K562 (cell line): Measurements from ENCODE around the gene BICC1. TPM values are rescaled to one million over a fixed set of nuclear protein-coding genes. Genes with fewer than 3 reads are reported as not detected.

ENCODE experiments used
- PKNOX1 ChIP-seq: fragments of 450-650 bp; IDR thresholded peaks from 2 replicates; pipeline ENCODE4 v1.6.1; 2016
- ZNF324 ChIP-seq: fragments of 250-450 bp; sonication (Bioruptor Pico); IDR thresholded peaks from 2 replicates; pipeline ENCODE4 v1.4.0; 2020; ENCODE audit warnings: mild to moderate bottlenecking
- polyA plus RNA-seq, 8 experiments: library from polyadenylated mRNA; depleted of rRNA in 4 of 8; stranded (reverse) in 5 of 8; unstranded in 3 of 8; fragments of >200 nt; fragmentation: Nextera tagmentation in 2 of 8; fragmentation: Illumina TruSeq in 1 of 8; extraction: Ambion mirVana in 2 of 8; extraction: Trizol in 1 of 8; gene quantifications; 2 replicates each; pipeline versions ENCODE4 v1.2.1 to v1.2.3, GENCODE V29; 2011 to 2014; ENCODE audit warnings: inconsistent platforms in 1 of 8, missing spikeins in 1 of 8
- total RNA-seq, 7 experiments: library from RNA; depleted of rRNA in 6 of 7; stranded (reverse); fragments of >200 nt in 6 of 7; fragmentation: Illumina TruSeq in 2 of 7; extraction: Trizol in 2 of 7; gene quantifications; 2 replicates each; pipeline versions ENCODE4 v1.2.1 to v1.2.3, GENCODE V29; 2011 to 2021; ENCODE audit warnings: low replicate concordance in 1 of 7
- TF ChIP-seq, protein P1 (sequence below): fragments of 450-650 bp; IDR thresholded peaks from 2 replicates; pipeline ENCODE4 v1.6.1; 2016; ENCODE audit warnings: low read depth

BICC1 gene
- total and polyA plus RNA-seq, 9 of the 15 experiments (the other 6 are each of a cell fraction or from before 2014, with no cell fraction given) = not detected

DNA sequence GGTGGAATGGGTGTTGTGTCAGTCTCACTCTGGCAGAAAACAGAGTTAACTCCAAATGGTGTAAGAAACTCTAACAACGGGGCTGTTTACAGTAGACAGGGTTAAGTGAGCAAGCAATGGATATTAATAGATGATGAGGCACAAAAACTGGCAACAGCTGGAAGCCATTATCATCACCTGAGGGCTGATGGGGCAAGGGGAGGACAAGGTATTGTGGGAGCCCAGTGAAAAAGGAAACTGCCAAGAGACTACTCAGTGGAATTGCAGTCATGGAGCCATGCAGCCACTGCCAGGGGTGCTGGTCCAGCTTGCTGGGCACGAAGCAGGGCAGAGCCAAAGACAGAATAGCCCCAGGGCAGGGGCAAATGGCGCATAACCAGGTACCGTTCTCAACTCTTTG is 260.7 kb downstream of the BICC1 start (continued):
- TF ChIP-seq, protein P1, sequence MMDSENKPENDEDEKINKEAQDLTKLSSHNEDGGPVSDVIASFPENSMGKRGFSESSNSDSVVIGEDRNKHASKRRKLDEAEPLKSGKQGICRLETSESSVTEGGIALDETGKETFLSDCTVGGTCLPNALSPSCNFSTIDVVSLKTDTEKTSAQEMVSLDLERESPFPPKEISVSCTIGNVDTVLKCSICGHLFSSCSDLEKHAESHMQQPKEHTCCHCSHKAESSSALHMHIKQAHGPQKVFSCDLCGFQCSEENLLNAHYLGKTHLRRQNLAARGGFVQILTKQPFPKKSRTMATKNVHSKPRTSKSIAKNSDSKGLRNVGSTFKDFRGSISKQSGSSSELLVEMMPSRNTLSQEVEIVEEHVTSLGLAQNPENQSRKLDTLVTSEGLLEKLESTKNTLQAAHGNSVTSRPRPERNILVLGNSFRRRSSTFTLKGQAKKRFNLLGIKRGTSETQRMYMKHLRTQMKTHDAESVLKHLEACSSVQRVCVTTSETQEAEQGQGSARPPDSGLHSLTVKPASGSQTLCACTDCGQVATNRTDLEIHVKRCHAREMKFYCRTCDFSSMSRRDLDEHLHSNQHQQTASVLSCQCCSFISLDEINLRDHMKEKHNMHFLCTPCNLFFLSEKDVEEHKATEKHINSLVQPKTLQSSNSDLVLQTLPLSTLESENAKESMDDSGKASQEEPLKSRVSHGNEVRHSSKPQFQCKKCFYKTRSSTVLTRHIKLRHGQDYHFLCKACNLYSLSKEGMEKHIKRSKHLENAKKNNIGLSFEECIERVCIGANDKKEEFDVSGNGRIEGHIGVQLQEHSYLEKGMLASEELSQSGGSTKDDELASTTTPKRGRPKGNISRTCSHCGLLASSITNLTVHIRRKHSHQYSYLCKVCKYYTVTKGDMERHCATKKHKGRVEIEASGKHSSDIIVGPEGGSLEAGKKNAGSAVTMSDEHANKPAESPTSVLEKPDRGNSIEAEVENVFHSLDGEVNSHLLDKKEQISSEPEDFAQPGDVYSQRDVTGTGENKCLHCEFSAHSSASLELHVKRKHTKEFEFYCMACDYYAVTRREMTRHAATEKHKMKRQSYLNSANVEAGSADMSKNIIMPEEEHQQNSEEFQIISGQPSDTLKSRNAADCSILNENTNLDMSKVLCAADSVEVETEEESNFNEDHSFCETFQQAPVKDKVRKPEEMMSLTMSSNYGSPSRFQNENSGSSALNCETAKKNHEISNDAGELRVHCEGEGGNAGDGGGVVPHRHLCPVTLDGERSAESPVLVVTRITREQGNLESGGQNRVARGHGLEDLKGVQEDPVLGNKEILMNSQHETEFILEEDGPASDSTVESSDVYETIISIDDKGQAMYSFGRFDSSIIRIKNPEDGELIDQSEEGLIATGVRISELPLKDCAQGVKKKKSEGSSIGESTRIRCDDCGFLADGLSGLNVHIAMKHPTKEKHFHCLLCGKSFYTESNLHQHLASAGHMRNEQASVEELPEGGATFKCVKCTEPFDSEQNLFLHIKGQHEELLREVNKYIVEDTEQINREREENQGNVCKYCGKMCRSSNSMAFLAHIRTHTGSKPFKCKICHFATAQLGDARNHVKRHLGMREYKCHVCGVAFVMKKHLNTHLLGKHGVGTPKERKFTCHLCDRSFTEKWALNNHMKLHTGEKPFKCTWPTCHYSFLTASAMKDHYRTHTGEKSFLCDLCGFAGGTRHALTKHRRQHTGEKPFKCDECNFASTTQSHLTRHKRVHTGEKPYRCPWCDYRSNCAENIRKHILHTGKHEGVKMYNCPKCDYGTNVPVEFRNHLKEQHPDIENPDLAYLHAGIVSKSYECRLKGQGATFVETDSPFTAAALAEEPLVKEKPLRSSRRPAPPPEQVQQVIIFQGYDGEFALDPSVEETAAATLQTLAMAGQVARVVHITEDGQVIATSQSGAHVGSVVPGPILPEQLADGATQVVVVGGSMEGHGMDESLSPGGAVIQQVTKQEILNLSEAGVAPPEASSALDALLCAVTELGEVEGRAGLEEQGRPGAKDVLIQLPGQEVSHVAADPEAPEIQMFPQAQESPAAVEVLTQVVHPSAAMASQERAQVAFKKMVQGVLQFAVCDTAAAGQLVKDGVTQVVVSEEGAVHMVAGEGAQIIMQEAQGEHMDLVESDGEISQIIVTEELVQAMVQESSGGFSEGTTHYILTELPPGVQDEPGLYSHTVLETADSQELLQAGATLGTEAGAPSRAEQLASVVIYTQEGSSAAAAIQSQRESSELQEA = no peak
- TF ChIP-seq PKNOX1 (no peak), ZNF324 (no peak)
- TF ChIP-seq, all 486 proteins: peak for 0
